Measurements from ENCODE around the gene CERS2.

DNA sequence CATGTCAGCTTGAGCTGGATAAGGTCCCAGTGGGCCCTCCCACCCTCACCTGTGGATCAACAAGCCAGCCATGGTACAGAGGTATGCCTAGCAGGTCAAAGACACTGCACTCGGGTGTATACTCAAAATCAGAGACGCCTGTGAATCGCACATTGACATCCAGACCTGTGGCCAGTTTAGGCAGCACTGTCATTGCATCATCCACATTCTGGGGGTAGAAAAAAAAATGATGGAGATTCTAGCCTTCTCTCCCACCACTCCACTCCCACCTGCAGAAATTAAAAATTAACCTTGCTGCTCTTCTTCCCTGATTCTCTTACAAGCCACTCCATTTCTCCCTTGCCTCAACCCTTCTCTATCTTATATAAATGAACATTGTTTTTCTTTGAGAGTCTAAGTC is 25.8 kb upstream of the CERS2 start:
- TF ChIP-seq, protein P1, sequence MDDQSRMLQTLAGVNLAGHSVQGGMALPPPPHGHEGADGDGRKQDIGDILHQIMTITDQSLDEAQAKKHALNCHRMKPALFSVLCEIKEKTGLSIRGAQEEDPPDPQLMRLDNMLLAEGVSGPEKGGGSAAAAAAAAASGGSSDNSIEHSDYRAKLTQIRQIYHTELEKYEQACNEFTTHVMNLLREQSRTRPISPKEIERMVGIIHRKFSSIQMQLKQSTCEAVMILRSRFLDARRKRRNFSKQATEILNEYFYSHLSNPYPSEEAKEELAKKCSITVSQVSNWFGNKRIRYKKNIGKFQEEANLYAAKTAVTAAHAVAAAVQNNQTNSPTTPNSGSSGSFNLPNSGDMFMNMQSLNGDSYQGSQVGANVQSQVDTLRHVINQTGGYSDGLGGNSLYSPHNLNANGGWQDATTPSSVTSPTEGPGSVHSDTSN (IDR thresholded peaks at IDR 0.05; ENCODE audit: insufficient replicate concordance, low read depth, low read length) = no peak
- no peak for TF ChIP-seq NR2C2 (IDR thresholded peaks at IDR 0.05; ENCODE audit: borderline replicate concordance, control insufficient read depth, insufficient read length, low read depth)
- TF ChIP-seq, protein P2, sequence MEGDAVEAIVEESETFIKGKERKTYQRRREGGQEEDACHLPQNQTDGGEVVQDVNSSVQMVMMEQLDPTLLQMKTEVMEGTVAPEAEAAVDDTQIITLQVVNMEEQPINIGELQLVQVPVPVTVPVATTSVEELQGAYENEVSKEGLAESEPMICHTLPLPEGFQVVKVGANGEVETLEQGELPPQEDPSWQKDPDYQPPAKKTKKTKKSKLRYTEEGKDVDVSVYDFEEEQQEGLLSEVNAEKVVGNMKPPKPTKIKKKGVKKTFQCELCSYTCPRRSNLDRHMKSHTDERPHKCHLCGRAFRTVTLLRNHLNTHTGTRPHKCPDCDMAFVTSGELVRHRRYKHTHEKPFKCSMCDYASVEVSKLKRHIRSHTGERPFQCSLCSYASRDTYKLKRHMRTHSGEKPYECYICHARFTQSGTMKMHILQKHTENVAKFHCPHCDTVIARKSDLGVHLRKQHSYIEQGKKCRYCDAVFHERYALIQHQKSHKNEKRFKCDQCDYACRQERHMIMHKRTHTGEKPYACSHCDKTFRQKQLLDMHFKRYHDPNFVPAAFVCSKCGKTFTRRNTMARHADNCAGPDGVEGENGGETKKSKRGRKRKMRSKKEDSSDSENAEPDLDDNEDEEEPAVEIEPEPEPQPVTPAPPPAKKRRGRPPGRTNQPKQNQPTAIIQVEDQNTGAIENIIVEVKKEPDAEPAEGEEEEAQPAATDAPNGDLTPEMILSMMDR (IDR thresholded peaks at IDR 0.05 in 2 of 3, conservative IDR thresholded peaks at IDR 0.05 in 1 of 3; ENCODE audit: control insufficient read depth in 2 of 3, extremely low read depth in 1 of 3, insufficient read depth in 1 of 3, low read depth in 3 of 3, low read length in 3 of 3) = no peak
- TF ChIP-seq YBX1 (IDR thresholded peaks at IDR 0.05) = no peak
- TF ChIP-seq POLR2A (IDR thresholded peaks at IDR 0.05; ENCODE audit: low read depth, low read length) = no peak
- no peak for TF ChIP-seq ZNF274 (IDR thresholded peaks at IDR 0.05; ENCODE audit: insufficient read depth, insufficient read length)
- no peak for TF ChIP-seq ATF7 (IDR thresholded peaks at IDR 0.05; ENCODE audit: low read depth)
- TF ChIP-seq TARDBP (IDR thresholded peaks at IDR 0.05; ENCODE audit: borderline replicate concordance) = no peak
- TF ChIP-seq MYB (IDR thresholded peaks at IDR 0.05; ENCODE audit: borderline replicate concordance, low read depth, low read length) = no peak
- TF ChIP-seq JUND (IDR thresholded peaks at IDR 0.05; ENCODE audit: low read depth, low read length) = no peak
- no peak for TF ChIP-seq TCF7 (IDR thresholded peaks at IDR 0.05; ENCODE audit: borderline replicate concordance)

All from GM12878 (cell line).